Left lung (tissue), 10 donors: Measurements from ENCODE around the gene TMEM11. TPM values are rescaled to one million over a fixed set of nuclear protein-coding genes. Genes with fewer than 3 reads are reported as not detected.

Experiments
- ATAC-seq: fragments of 200-7000 bp; cut with Tn5 transposase; one replicate; pipeline ENCODE4 v1.9.1; 2020; ENCODE audit warnings: moderate library complexity
- DNase-seq, 4 donors: peaks; one replicate each; pipeline ENCODE4 v3.0.0-alpha.2; 2013 to 2020
- H3K27ac ChIP-seq, 2 donors: fragments of 200-600 bp; sonication (generic) in 1 of 2; one replicate each; pipeline versions ENCODE4 v1.5.0 to v1.8.0; 2020 to 2021
- H3K27me3 ChIP-seq, 2 donors: fragments of 200-600 bp; sonication (generic) in 1 of 2; one replicate each; pipeline versions ENCODE4 v1.5.0 to v1.8.0; 2020 to 2021
- H3K36me3 ChIP-seq, 2 donors: fragments of 200-600 bp; sonication (generic) in 1 of 2; one replicate each; pipeline versions ENCODE4 v1.5.0 to v1.8.0; 2020 to 2021
- H3K4me1 ChIP-seq, 2 donors: fragments of 200-600 bp; one replicate each; pipeline ENCODE4 v1.8.0; 2021
- H3K4me3 ChIP-seq, 2 donors: fragments of 200-600 bp; sonication (generic) in 1 of 2; one replicate each; pipeline versions ENCODE4 v1.5.0 to v1.8.0; 2020 to 2021; ENCODE audit warnings: mild to moderate bottlenecking in 1 of 2
- H3K9me3 ChIP-seq, 2 donors: fragments of 200-600 bp; sonication (generic) in 1 of 2; one replicate each; pipeline versions ENCODE4 v1.5.0 to v1.8.0; 2020 to 2021
- CTCF ChIP-seq, 2 donors: fragments of 200-600 bp; sonication (generic) in 1 of 2; IDR thresholded peaks; one replicate each; pipeline versions ENCODE4 v1.5.0 to v1.8.0; 2021; ENCODE audit warnings: antibody characterized with exemption in 2 of 2
- intact Hi-C, 2 donors: fragments of 100-400 bp; cut with DNase I; formaldehyde crosslinking; loops; one replicate each; pipeline versions ENCODE4 v1.11.2 to v1.14.2; 2022
- polyA plus RNA-seq, 6 donors: library from polyadenylated mRNA; unstranded; fragments of 120-200 nt; gene quantifications; one replicate each; pipeline ENCODE4 v1.2.1, GENCODE V29; 2013; ENCODE audit not compliant: insufficient read length in 6 of 6
- total RNA-seq, 2 donors: library from RNA; stranded (reverse); fragmentation: NEBNext Ultra II Directional; extraction: Animal tissue kit (Norgen Biotek cat#: 25700); gene quantifications; one replicate each; pipeline ENCODE4 v1.2.1, GENCODE V29; 2021
- donor health status: DM: no; HTN: yes; CAD: no.
- donor health status: DM: no; HTN: no; CAD: no.

The TMEM11 gene
- total and polyA plus RNA-seq, 8 donors = 17.1 to 25.1 (median 19.5) TPM

- DNase-seq = no peak
- Histone ChIP-seq H3K27me3 (no peaks in the 10 kb centered on the region), H3K36me3 (peaks cover 0 to 13% of the 10 kb centered on the region in 2 donors), H3K4me1 (peaks cover 3 to 31% of the 10 kb centered on the region in 2 donors), H3K4me3 (no peak overlapping the region), H3K27ac (no peak overlapping the region), H3K9me3 (no peaks in the 10 kb centered on the region)
- intact Hi-C loops = no loop called here
- TF ChIP-seq CTCF (IDR thresholded peaks at IDR 0.05) = no peak
- ATAC-seq = no peak
Measured at GRCh38 chr17:21247552-21248258, 33.7 kb upstream of the TMEM11 start.

- intact Hi-C loops = no loop called here
- Histone ChIP-seq H3K27me3 (no peaks in the 10 kb centered on the region), H3K36me3 (peaks cover 0 to 23% of the 10 kb centered on the region in 2 donors), H3K4me1 (peaks cover 0 to 21% of the 10 kb centered on the region in 2 donors), H3K4me3 (no peak overlapping the region), H3K9me3 (no peaks in the 10 kb centered on the region), H3K27ac (no peak overlapping the region)
- ATAC-seq = no peak
- no peak for TF ChIP-seq CTCF (IDR thresholded peaks at IDR 0.05)
- DNase-seq = no peak
Measured at GRCh38 chr17:21246698-21247097, 32.7 kb upstream of the TMEM11 start.

- DNase-seq = no peak
- peaks cover 0 to 10% of the 10 kb centered on the region in 2 donors for H3K4me1 ChIP-seq
- H3K27ac ChIP-seq = no peak overlapping the region
- intact Hi-C loops = no loop called here
- no peaks in the 10 kb centered on the region for H3K9me3 ChIP-seq
- peaks cover 0 to 33% of the 10 kb centered on the region in 2 donors for H3K36me3 ChIP-seq
- no peak for TF ChIP-seq CTCF (IDR thresholded peaks at IDR 0.05)
- H3K4me3 ChIP-seq = no peak overlapping the region
- H3K27me3 ChIP-seq = no peaks in the 10 kb centered on the region
- ATAC-seq = no peak
Measured at GRCh38 chr17:21245639-21246084, 31.7 kb upstream of the TMEM11 start.

GRCh38 chr17:21243516-21244303 lies 29.7 kb upstream of the TMEM11 start:
- Histone ChIP-seq H3K4me1 (no peaks in the 10 kb centered on the region), H3K36me3 (peaks cover 0 to 34% of the 10 kb centered on the region in 2 donors), H3K9me3 (no peaks in the 10 kb centered on the region), H3K27ac (no peak overlapping the region), H3K27me3 (no peaks in the 10 kb centered on the region), H3K4me3 (no peak overlapping the region)
- intact Hi-C loops = no loop called here
- TF ChIP-seq CTCF (IDR thresholded peaks at IDR 0.05) = no peak
- no peak for DNase-seq
- no peak for ATAC-seq
